Right lobe of liver (tissue), 6 donors: ENCODE data around the gene KLHL42. TPM values are rescaled to one million over a fixed set of nuclear protein-coding genes. Genes with fewer than 3 reads are reported as not detected.

Experiments
- ATAC-seq, 4 donors: fragments of 200-7000 bp; cut with Tn5 transposase; one replicate each; pipeline ENCODE4 v1.9.1; 2020; ENCODE audit warnings: mild to moderate bottlenecking in 4 of 4, moderate library complexity in 4 of 4
- DNase-seq, 3 donors: peaks; one replicate each; pipeline ENCODE4 v3.0.0-alpha.2; 2020
- H3K27ac ChIP-seq, 3 donors: fragments of 200-600 bp; one replicate each; pipeline ENCODE4 v1.8.0; 2022
- H3K27me3 ChIP-seq, 2 donors: fragments of 200-600 bp; one replicate each; pipeline ENCODE4 v1.8.0; 2022
- H3K36me3 ChIP-seq, 4 donors: fragments of 200-600 bp; sonication (generic) in 1 of 4; one replicate each; pipeline versions ENCODE4 v1.5.1 to v1.8.0; 2017 to 2022; ENCODE audit warnings: control low read depth in 1 of 4
- H3K4me1 ChIP-seq, 4 donors: fragments of 200-600 bp; sonication (generic) in 1 of 4; one replicate each; pipeline versions ENCODE4 v1.5.1 to v1.8.0; 2017 to 2022; ENCODE audit warnings: control low read depth in 1 of 4
- H3K4me3 ChIP-seq, 3 donors: fragments of 200-600 bp; one replicate each; pipeline ENCODE4 v1.8.0; 2022
- H3K9me3 ChIP-seq, 4 donors: fragments of 200-600 bp; sonication (generic) in 1 of 4; one replicate each; pipeline versions ENCODE4 v1.5.1 to v1.8.0; 2017 to 2022; ENCODE audit warnings: control low read depth in 1 of 4
- POLR2A ChIP-seq: fragments of 450-650 bp; IDR thresholded peaks from one replicate; pipeline ENCODE4 v1.6.1; 2017; ENCODE audit warnings: antibody characterized with exemption, mild to moderate bottlenecking
- WGBS: methylation state at CpG from one replicate; pipeline ENCODE4 v1.1.6; 2018; ENCODE audit warnings: low coverage, low lambda C conversion rate; ENCODE audit not compliant: insufficient coverage; ENCODE audit errors: missing lambda C conversion rate; 5-methylcytosine and 5-hydroxymethylcytosine counted together
- intact Hi-C, 2 donors: fragments of 100-400 bp; cut with DNase I; formaldehyde crosslinking; loops; one replicate each; pipeline versions ENCODE4 v1.11.2 to v1.14.1; 2022
- total RNA-seq, 6 experiments: library from RNA; depleted of rRNA in 2 of 6; stranded (reverse); fragments of >200 nt in 2 of 6; fragmentation: NEBNext Ultra II Directional in 3 of 6; extraction: Animal tissue kit (Norgen Biotek cat#: 25700) in 3 of 6; gene quantifications; one replicate each; pipeline versions ENCODE4 v1.1.0 to v1.2.4, GENCODE V29; 2016 to 2023
- TF ChIP-seq, protein P1 (sequence below), 4 donors: fragments of 200-600 bp in 3 of 4; fragments of 450-650 bp in 1 of 4; IDR thresholded peaks; one replicate each; pipeline versions ENCODE4 v1.5.1 to v1.8.0; 2016 to 2022; ENCODE audit warnings: antibody characterized with exemption in 4 of 4, mild to moderate bottlenecking in 2 of 4
- donor health status: DM: no; HTN: yes; CAD: no.
- donor health status: DM: no; HTN: no; CAD: no.
- donor health status: DM: no; HTN: no; CAD: no.
- donor health status: DM: no; HTN: yes; CAD: no.
- donor health status: DM: no; HTN: yes; CAD: no.

Gene KLHL42
- total RNA-seq, 6 experiments from 2014 or later = 9.4 to 15.3 (median 10.6) TPM

DNA sequence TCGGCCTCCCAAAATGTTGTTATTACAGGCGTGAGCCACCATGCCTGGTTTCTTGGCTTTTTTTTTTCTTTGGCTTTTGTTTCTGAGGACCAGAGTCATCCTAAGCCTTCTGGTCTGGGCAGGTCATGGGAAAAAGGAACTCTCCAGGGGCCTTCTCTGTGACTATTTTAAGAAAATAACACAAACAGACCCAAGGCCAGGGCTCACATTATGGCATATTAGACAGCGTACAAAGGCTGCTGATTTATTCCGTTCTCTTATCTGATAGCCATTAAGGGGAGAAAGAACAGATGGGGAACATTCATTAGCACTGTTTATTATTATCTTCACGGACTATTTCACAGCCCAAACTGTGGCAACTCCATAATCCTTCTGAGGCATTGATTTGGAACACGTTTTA is 28.8 kb downstream of the KLHL42 start:
- H3K4me3 ChIP-seq = no peak overlapping the region
- no peaks in the 10 kb centered on the region for H3K4me1 ChIP-seq
- intact Hi-C loops = no loop called here
- no peaks in the 10 kb centered on the region for H3K36me3 ChIP-seq
- TF ChIP-seq, protein P1, sequence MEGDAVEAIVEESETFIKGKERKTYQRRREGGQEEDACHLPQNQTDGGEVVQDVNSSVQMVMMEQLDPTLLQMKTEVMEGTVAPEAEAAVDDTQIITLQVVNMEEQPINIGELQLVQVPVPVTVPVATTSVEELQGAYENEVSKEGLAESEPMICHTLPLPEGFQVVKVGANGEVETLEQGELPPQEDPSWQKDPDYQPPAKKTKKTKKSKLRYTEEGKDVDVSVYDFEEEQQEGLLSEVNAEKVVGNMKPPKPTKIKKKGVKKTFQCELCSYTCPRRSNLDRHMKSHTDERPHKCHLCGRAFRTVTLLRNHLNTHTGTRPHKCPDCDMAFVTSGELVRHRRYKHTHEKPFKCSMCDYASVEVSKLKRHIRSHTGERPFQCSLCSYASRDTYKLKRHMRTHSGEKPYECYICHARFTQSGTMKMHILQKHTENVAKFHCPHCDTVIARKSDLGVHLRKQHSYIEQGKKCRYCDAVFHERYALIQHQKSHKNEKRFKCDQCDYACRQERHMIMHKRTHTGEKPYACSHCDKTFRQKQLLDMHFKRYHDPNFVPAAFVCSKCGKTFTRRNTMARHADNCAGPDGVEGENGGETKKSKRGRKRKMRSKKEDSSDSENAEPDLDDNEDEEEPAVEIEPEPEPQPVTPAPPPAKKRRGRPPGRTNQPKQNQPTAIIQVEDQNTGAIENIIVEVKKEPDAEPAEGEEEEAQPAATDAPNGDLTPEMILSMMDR (IDR thresholded peaks at IDR 0.05) = no peak
- TF ChIP-seq POLR2A = no peak
- 54% methylated on average over 6 of the region's 6 CpGs for WGBS
- H3K9me3 ChIP-seq = no peaks in the 10 kb centered on the region
- DNase-seq (no peak), ATAC-seq (no peak)
- no peaks in the 10 kb centered on the region for H3K27me3 ChIP-seq
- H3K27ac ChIP-seq = no peak overlapping the region

DNA sequence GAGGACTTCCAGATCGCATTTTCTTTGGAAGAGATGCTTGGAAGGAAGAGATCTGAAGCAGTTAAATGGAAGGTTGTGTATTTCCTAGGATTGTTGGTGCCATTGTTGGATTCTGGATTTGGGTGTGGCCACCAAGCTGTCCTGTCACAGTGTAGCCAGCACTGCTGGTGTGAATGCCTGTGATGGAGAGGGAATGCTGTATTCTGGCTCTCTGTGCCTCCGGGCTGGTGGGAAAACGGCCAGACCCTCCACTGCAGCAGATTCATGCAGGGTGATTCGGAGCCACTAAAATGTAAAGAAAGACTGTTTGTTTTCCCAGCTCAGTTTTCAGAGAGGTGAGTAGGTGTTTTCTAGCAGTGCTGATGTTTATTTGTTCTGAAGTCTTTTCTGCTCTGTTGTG is 30.7 kb downstream of the KLHL42 start:
- Histone ChIP-seq H3K36me3 (no peaks in the 10 kb centered on the region), H3K27me3 (no peaks in the 10 kb centered on the region), H3K4me3 (no peak overlapping the region), H3K9me3 (no peaks in the 10 kb centered on the region), H3K4me1 (no peaks in the 10 kb centered on the region), H3K27ac (no peak overlapping the region)
- 20% methylated on average over 1 of the region's 4 CpGs for WGBS
- intact Hi-C loops = no loop called here
- ATAC-seq (no peak), DNase-seq (no peak)
- TF ChIP-seq POLR2A = no peak
- TF ChIP-seq, protein P1 (IDR thresholded peaks at IDR 0.05) = no peak

DNA sequence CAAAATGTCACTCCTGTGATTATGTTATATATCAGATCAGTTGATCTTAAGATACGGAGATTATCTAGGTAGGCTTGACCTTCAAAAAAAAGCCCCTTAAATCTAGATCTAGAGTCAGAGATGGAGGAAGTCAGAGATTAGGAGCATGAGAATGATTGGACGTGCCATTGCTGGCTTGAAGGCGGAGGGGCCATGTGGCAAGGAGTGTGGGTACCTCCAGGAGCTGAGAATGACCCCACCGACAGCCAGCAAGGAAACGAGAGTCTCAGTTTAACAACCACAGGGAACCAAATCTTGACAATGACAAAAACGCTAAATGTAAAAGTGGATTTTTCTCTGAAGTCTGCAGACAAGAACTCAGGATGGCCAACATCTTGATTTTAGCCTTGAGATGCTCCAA is 32.5 kb downstream of the KLHL42 start:
- ATAC-seq = no peak
- no peak overlapping the region for H3K4me3 ChIP-seq
- no peaks in the 10 kb centered on the region for H3K27me3 ChIP-seq
- H3K27ac ChIP-seq = no peak overlapping the region
- WGBS = 58% methylated on average over 6 of the region's 6 CpGs
- H3K36me3 ChIP-seq = no peaks in the 10 kb centered on the region
- intact Hi-C loops = no loop called here
- H3K4me1 ChIP-seq = no peaks in the 10 kb centered on the region
- no peak for TF ChIP-seq POLR2A
- TF ChIP-seq, protein P1 (IDR thresholded peaks at IDR 0.05) = no peak
- no peak for DNase-seq
- H3K9me3 ChIP-seq = no peaks in the 10 kb centered on the region

DNA sequence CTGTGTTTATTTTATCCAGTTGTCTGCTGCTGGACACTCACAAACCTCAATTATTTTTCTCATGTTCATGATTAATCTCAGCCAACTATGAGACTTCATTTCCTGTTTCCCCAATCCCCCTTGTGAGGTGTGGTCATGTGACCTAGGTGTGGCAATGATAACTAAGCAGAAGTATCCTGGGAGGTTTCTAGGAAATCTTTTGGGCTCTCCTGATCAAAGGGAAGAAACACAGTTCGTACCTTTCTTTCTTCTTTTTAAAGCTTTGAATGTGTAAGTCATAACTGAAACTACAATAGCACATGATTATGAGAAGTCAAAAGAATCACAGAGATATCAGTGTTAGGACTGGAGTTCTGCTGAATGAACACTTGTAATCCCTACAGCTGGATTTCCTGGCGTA is 34.4 kb downstream of the KLHL42 start:
- Histone ChIP-seq H3K9me3 (no peaks in the 10 kb centered on the region), H3K27me3 (no peaks in the 10 kb centered on the region), H3K27ac (no peak overlapping the region), H3K4me1 (no peaks in the 10 kb centered on the region), H3K4me3 (no peak overlapping the region), H3K36me3 (no peaks in the 10 kb centered on the region)
- no peak for DNase-seq
- TF ChIP-seq, protein P1 (IDR thresholded peaks at IDR 0.05) = no peak
- no peak for TF ChIP-seq POLR2A
- WGBS = 74% methylated on average over 2 of the region's 2 CpGs
- no peak for ATAC-seq
- intact Hi-C loops = no loop called here
